ENCODE measurements around the gene SYTL3.

GRCh38 chr6:158660333-158660754 lies 10.5 kb downstream of the SYTL3 start:
- TF ChIP-seq POLR2AphosphoS5 (IDR thresholded peaks at IDR 0.05; ENCODE audit: low read depth, low read length) (no peak), POLR2A (IDR thresholded peaks at IDR 0.05; ENCODE audit: control extremely low read depth in 1 of 2, low read depth in 2 of 2, low read length in 2 of 2) (no peak), USF2 (IDR thresholded peaks at IDR 0.05; ENCODE audit: low read length) (no peak), BRCA1 (IDR thresholded peaks at IDR 0.05; ENCODE audit: low read depth, low read length) (no peak), SRF (IDR thresholded peaks at IDR 0.05; ENCODE audit: low read depth, low read length) (no peak), RAD21 (IDR thresholded peaks at IDR 0.05 in 1 of 2, conservative IDR thresholded peaks at IDR 0.05 in 1 of 2; ENCODE audit: low read depth in 2 of 2, low read length in 2 of 2) (peak; percentile 61 to 70)
